Subcutaneous adipose tissue (tissue), 4 donors: ENCODE measurements around the gene IMPACT. TPM values are rescaled to one million over a fixed set of nuclear protein-coding genes. Genes with fewer than 3 reads are reported as not detected.

Source experiments
- total RNA-seq, 4 donors: library from RNA; depleted of rRNA; stranded (reverse); fragments of >200 nt; gene quantifications; one replicate each; pipeline ENCODE4 v1.1.0, GENCODE V29; 2016
- TF ChIP-seq, protein P1 (sequence below): fragments of 450-650 bp; IDR thresholded peaks from one replicate; pipeline ENCODE4 v1.5.1; 2016; ENCODE audit warnings: low read depth, mild to moderate bottlenecking, control low read depth, antibody characterized with exemption, moderate library complexity

Gene IMPACT
- total RNA-seq, 4 donors from 2014 or later: 23.1 to 34.9 (median 28.3) TPM

DNA sequence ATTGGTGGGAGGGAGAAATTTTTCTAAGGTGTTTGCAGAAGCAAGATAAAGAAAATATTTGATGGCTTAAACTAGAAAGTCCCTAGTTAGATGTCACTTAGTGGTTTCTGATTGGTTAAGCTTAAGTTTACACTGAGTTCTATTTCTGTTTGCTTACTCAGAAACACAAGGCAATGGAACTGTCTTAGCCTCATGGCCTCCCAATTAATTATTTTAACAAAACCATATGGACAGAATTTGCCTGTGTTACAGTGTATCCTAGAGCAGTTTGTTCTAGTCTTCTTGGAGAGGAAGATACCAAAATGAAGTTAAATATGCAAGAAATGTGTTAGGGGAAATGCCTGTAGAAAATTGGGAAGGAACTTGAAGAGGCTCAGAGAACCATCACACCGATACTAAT, 4.6 kb upstream of the IMPACT start:
- TF ChIP-seq, protein P1, sequence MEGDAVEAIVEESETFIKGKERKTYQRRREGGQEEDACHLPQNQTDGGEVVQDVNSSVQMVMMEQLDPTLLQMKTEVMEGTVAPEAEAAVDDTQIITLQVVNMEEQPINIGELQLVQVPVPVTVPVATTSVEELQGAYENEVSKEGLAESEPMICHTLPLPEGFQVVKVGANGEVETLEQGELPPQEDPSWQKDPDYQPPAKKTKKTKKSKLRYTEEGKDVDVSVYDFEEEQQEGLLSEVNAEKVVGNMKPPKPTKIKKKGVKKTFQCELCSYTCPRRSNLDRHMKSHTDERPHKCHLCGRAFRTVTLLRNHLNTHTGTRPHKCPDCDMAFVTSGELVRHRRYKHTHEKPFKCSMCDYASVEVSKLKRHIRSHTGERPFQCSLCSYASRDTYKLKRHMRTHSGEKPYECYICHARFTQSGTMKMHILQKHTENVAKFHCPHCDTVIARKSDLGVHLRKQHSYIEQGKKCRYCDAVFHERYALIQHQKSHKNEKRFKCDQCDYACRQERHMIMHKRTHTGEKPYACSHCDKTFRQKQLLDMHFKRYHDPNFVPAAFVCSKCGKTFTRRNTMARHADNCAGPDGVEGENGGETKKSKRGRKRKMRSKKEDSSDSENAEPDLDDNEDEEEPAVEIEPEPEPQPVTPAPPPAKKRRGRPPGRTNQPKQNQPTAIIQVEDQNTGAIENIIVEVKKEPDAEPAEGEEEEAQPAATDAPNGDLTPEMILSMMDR: no peak

DNA sequence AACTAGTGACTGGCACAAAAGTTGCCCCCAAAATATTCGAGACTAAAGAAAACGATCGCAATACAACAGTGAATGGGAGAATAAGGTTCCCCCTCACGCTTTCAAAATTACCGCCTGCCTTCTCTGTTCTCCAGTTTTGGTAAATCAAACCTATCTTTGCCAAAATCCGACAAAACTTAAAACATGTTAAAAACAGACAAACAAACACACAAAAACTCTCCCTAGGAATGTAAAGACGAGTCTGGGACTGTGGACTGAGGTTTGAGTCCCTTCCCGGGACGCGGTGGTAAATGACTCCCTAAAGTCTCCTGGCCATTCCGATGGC, 435 bp upstream of the IMPACT start:
- TF ChIP-seq, protein P1: no peak

DNA sequence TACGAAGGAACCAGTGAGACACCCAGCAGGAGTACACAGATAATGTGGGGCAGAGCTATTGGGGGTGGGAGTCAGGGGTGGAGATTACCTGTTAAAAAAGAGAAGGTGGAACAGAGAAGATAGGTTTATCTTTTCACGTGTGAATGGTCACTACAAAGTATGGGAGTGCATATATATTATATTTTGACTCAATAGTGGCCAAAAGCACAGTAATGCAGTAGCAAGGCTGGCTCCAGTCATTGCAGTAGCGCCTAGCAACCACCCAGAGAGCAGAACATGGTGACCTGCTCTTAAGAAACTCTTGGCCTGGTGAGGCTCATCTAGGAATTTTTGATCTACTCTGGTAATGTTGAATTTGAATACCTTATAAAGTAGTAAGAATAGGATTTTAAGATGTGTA, 1.0 kb downstream of the IMPACT start:
- TF ChIP-seq, protein P1: no peak

DNA sequence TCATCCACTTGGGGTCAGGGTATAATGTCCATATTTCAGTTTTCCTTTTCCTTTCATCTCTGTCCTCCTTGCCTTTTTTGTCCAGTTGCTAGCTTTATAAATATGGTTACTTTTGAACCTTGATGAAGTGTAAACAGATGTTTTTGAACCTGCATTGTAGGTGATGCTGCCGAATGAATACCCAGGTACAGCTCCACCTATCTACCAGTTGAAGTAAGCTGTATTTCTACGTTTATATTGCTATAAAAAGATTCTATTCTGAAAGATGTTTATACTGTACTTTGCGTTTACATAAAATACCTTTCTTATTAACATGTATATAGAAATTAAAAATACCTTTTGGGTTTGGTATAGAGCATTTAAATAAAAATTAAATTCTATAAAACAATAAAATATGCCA, 2.2 kb downstream of the IMPACT start:
- TF ChIP-seq, protein P1: no peak

DNA sequence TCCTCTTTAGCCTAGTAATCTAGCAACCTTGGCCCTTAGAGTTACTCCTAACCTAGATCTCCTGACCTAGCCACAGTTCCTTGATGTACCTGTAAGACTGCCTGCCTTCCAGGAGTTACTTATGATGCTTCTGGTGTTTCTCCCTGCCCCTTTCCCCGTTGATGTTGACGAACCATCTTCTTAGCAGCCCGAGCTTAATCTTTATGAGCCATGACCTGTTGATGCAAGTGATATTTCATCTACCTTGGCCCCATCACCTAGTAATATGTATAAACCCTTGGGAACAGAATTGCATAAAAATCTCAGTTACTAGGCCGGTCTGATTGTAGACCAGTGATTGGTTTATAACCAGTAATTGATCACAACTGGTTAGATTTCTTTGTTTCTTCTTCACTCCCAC, 2.7 kb downstream of the IMPACT start:
- TF ChIP-seq, protein P1: no peak

DNA sequence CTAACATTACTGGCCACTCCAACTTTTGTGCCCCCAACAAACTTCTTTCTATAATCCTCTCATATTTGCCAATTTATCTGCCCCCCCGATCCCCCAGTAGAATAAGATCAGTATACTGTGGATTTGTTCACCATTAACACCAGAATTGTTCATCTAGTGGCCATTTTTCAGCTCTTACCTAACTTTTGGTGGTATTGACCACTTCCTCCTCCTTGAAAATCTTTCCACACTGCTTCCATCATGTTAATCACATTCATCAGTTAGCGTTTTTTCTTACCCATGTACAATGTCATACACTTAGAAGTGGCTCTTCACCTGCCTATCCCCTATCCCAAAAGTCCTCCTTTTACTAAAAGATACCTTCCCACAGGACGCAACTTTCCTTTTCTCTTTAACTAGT, 6.1 kb downstream of the IMPACT start:
- TF ChIP-seq, protein P1: no peak

DNA sequence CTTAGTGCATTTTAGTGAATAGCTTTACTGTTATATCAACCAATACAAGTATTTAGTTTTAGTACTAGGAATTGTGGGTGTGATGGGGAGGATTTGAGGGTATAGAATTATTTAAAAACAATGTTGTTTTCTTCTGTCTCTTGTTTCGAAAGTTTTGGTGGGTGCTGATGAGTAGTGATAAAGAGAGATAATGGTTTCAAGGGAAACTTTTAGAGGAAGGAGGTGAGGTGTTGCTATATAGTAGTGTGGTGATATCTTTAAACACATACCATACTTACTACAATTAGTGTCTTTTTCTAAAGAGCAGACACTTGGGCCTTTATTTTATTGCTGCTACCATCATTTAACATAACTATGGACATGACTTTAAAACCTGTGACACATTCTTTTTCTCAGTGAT, 10.5 kb downstream of the IMPACT start:
- TF ChIP-seq, protein P1: no peak

DNA sequence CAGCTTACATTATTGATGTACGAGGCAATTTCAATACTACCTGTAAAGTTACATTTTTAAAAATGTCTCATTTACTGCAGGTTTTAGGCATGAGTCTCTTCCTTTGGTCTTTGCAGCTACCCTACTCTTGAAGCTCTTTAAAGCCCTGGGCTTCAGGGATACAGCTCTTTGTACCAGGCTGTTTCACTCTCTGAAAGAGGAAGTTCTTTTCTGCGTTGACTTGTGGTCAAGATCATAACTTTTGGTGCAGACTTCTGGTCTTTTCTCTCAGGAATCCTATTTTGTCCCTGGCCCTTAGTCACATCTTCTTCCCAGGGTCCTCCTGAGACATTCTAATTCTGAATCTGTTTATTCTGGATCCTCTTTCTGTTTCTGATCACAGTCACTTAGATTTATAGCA, 17.4 kb downstream of the IMPACT start:
- TF ChIP-seq, protein P1: no peak
